ENCODE measurements around the gene EIF4E. TPM values are rescaled to one million over a fixed set of nuclear protein-coding genes. Genes with fewer than 3 reads are reported as not detected.
A peak's percentile ranks its signal among the peaks of the same experiment; 100 is the strongest.
"Not testable (repeated sequence)": the region's sequence is repeated elsewhere in the genome, so short reads cannot be mapped to it uniquely, and the experiment has no call there.

Gene EIF4E
- total RNA-seq, 1 experiment from 2014 or later, result 135 TPM

- in situ Hi-C loops (cut with HindIII; ENCODE audit: low pct_unique_long_range_greater_than_20kb, low sequenced_read_pairs), result no loop called here
These were observed 80.5 kb downstream of the EIF4E start for GRCh38 chr4:98848448-98848847.

DNA sequence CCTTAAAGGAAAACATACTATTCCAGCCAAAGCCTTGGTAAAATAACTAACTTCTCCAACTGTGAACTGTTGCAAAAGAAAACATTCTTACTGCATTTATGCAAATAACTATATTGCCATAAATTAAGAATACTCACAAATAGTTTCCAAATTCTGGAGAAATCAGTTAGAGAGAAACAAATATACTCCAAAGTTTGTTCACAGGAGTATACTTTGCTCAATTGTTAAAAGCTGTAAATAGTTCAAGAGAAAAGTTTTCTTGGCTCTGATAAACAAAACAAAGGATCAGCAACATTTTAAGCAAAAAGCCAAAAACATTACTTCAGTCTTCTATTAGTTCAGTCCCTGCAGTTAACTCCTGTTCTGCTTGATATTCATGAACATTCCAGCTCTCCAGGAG lies 83.0 kb downstream of the EIF4E start:
- DNase-seq (ENCODE audit: low read depth, low spot score), result no peak
- in situ Hi-C loops (cut with HindIII; ENCODE audit: low pct_unique_long_range_greater_than_20kb, low sequenced_read_pairs), result no loop called here

More at GRCh38 chr4:98848448-98848847, 80.5 kb downstream of the EIF4E start:
- no peak for DNase-seq (ENCODE audit: low read depth, low spot score)

GRCh38 chr4:98842917-98843316 lies 86.0 kb downstream of the EIF4E start:
- in situ Hi-C loops (cut with HindIII; ENCODE audit: low pct_unique_long_range_greater_than_20kb, low sequenced_read_pairs); DNase-seq (ENCODE audit: low read depth, low spot score): not testable (repeated sequence)

DNA sequence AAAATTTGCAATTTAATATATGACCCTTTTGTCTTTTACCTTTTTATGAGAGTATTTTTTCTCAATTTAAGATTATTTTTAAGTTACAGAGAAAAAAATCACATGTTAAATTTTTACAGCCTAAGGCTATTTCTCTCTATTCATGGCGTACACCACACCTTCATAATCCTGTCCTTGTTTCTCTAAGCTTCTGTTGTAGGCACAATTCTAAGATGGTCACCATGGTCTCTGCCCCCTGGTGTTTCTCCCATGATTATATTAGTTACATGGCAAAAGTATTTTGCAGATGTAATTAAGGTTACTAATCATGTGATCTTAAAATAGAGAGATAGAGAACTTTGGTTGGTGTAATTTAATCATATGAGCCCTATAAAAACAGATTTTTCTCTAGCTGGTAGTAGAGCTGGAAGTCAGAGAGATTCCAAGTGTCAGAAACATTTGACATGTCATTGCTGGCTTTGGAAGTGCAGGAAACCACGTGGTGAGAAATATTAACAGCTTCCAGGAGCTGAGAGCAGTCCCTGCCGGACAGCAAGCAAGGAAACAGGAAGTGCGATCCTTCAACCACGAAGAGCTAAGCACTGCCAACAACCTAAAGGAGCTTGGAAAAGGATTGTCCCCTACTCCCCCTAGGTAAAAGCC lies 89.8 kb downstream of the EIF4E start:
- DNase-seq (ENCODE audit: low read depth, low spot score), result peak; percentile 35
- in situ Hi-C loops (cut with HindIII; ENCODE audit: low pct_unique_long_range_greater_than_20kb, low sequenced_read_pairs), result no loop called here

DNA sequence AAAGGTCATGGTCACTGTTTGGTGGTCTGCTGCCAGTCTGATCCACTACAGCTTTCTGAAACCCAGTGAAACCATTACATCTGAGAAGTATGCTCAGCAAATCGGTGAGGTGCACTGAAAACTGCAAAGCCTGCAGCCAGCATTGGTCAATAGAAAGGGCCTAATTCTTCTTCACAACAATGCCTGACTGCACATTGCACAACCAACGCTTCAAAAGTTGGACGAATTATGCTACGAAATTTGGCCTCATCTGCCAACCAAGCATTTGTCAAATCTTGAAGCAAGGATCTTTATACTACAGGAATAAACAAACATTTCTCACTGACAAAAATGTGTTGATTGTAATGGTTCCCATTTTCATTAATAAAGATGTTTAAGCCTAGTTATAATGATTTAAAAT lies 90.4 kb downstream of the EIF4E start:
- in situ Hi-C loops (cut with HindIII; ENCODE audit: low pct_unique_long_range_greater_than_20kb, low sequenced_read_pairs), result no loop called here
- no peak for DNase-seq (ENCODE audit: low read depth, low spot score)

GRCh38 chr4:98833384-98833783 lies 95.5 kb downstream of the EIF4E start:
- no peak for DNase-seq (ENCODE audit: low read depth, low spot score)
- in situ Hi-C loops (cut with HindIII; ENCODE audit: low pct_unique_long_range_greater_than_20kb, low sequenced_read_pairs), result no loop called here

GRCh38 chr4:98831036-98831435 lies 97.9 kb downstream of the EIF4E start:
- DNase-seq (ENCODE audit: low read depth, low spot score); in situ Hi-C loops (cut with HindIII; ENCODE audit: low pct_unique_long_range_greater_than_20kb, low sequenced_read_pairs): not testable (repeated sequence)

Small RNA genes within 50 kb of the gene (small RNA-seq; reads per million reads assigned to genes)
- gene RNU7-149P (0 reads per million in 2 experiments), gene TBCAP3 (0 reads per million in 2 experiments)

Other genes starting within 250 kb of the EIF4E start
- gene METAP1, start 66.6 kb upstream of the EIF4E start, total RNA-seq (2014; rRNA removed; shearing (Covaris generic)), result 53.1 and 58.4 TPM in 2 replicates
- gene ADH5, start 159.7 kb upstream of the EIF4E start, total RNA-seq (2014; rRNA removed; shearing (Covaris generic)), result 117 and 136 TPM in 2 replicates
- gene ADH4, start 215.2 kb upstream of the EIF4E start, total RNA-seq (2014; rRNA removed; shearing (Covaris generic)), result not detected in 2 replicates